Measurements from ENCODE around the gene TAS2R9. TPM values are rescaled to one million over a fixed set of nuclear protein-coding genes. Genes with fewer than 3 reads are reported as not detected.

Gene TAS2R9
- total RNA-seq, 1 donor from 2014 or later = not detected

GRCh38 chr12:10783252-10783651 lies 26.7 kb downstream of the TAS2R9 start:
- Histone ChIP-seq H3K4me3 (ENCODE audit: low read depth, low read length) (no peak overlapping the region), H3K27me3 (ENCODE audit: control insufficient read depth, insufficient read depth, low read length) (no peaks in the 10 kb centered on the region), H3K36me3 (ENCODE audit: control insufficient read depth, insufficient read depth, low read length) (no peaks in the 10 kb centered on the region)
- no peak for FAIRE-seq
- TF ChIP-seq CTCF (IDR thresholded peaks at IDR 0.05; ENCODE audit: insufficient read depth, low read length, severe bottlenecking) = no peak
- DNase-seq (ENCODE audit: low read depth) = no peak

- TF ChIP-seq CTCF (IDR thresholded peaks at IDR 0.05; ENCODE audit: insufficient read depth, low read length, severe bottlenecking) = no peak
- H3K27me3 ChIP-seq (ENCODE audit: control insufficient read depth, insufficient read depth, low read length) = peaks cover 2% of the 10 kb centered on the region
- no peak overlapping the region for H3K4me3 ChIP-seq (ENCODE audit: low read depth, low read length)
- no peak for FAIRE-seq
- DNase-seq (ENCODE audit: low read depth) = no peak
- H3K36me3 ChIP-seq (ENCODE audit: control insufficient read depth, insufficient read depth, low read length) = no peaks in the 10 kb centered on the region
These were observed 30.9 kb downstream of the TAS2R9 start for GRCh38 chr12:10779103-10779502.

- no peak overlapping the region for H3K4me3 ChIP-seq (ENCODE audit: low read depth, low read length)
- no peak for FAIRE-seq
- peak; percentile 45 for TF ChIP-seq CTCF (IDR thresholded peaks at IDR 0.05; ENCODE audit: insufficient read depth, low read length, severe bottlenecking)
- H3K27me3 ChIP-seq (ENCODE audit: control insufficient read depth, insufficient read depth, low read length) = peaks cover 11% of the 10 kb centered on the region
- H3K36me3 ChIP-seq (ENCODE audit: control insufficient read depth, insufficient read depth, low read length) = no peaks in the 10 kb centered on the region
- DNase-seq (ENCODE audit: low read depth) = peak; percentile 44
These were observed 38.7 kb downstream of the TAS2R9 start for GRCh38 chr12:10771132-10771733.

GRCh38 chr12:10759657-10760056 lies 50.3 kb downstream of the TAS2R9 start:
- Histone ChIP-seq H3K27me3 (ENCODE audit: control insufficient read depth, insufficient read depth, low read length) (peaks cover 1% of the 10 kb centered on the region), H3K4me3 (ENCODE audit: low read depth, low read length) (no peak overlapping the region), H3K36me3 (ENCODE audit: control insufficient read depth, insufficient read depth, low read length) (no peaks in the 10 kb centered on the region)
- FAIRE-seq (no peak), DNase-seq (ENCODE audit: low read depth) (no peak)
- no peak for TF ChIP-seq CTCF (IDR thresholded peaks at IDR 0.05; ENCODE audit: insufficient read depth, low read length, severe bottlenecking)

Other genes starting within 250 kb of the TAS2R9 start
- gene MAGOHB, start 196.6 kb downstream of the TAS2R9 start, total RNA-seq = 14.0 and 14.5 TPM in 2 replicates
- 0.53 and 6.8 TPM in 2 replicates for gene STYK1, start 136.1 kb downstream of the TAS2R9 start, total RNA-seq
- 134 and 164 TPM in 2 replicates for gene YBX3, start 86.8 kb downstream of the TAS2R9 start, total RNA-seq
- not detected in 2 replicates for gene TAS2R7, start 7.5 kb downstream of the TAS2R9 start, total RNA-seq
- gene TAS2R8, start 2.9 kb downstream of the TAS2R9 start, total RNA-seq = not detected in 2 replicates
- 0.26 TPM in 2 replicates for gene TAS2R10, start 16.2 kb upstream of the TAS2R9 start, total RNA-seq
- gene PRR4, start 39.3 kb upstream of the TAS2R9 start, total RNA-seq = 0.53 TPM in 1 of 2 replicates, not detected in the other
- 13.3 and 13.7 TPM in 2 replicates for gene PRH1, start 74.1 kb upstream of the TAS2R9 start, total RNA-seq
- 0.38 and 1.1 TPM in 2 replicates for gene TAS2R13, start 99.4 kb upstream of the TAS2R9 start, total RNA-seq
- gene PRH2, start 119.1 kb upstream of the TAS2R9 start, total RNA-seq = 0.38 TPM in 1 of 2 replicates, not detected in the other
- 1.1 and 1.2 TPM in 2 replicates for gene TAS2R14, start 129.1 kb upstream of the TAS2R9 start, total RNA-seq
- 1.0 and 2.1 TPM in 2 replicates for gene TAS2R50, start 176.7 kb upstream of the TAS2R9 start, total RNA-seq
- 1.8 and 2.0 TPM in 2 replicates for gene TAS2R20, start 188.1 kb upstream of the TAS2R9 start, total RNA-seq
- 2.4 and 3.9 TPM in 2 replicates for gene TAS2R19, start 212.5 kb upstream of the TAS2R9 start, total RNA-seq
- 1.3 and 2.0 TPM in 2 replicates for gene TAS2R31, start 221.2 kb upstream of the TAS2R9 start, total RNA-seq